Tibial nerve (tissue), 4 donors: ENCODE measurements around the gene F2RL1.

Source experiments
- CTCF ChIP-seq, 5 experiments: fragments of 200-600 bp in 3 of 5; fragments of 450-650 bp in 2 of 5; sonication (generic) in 3 of 5; IDR thresholded peaks; one replicate each; pipeline ENCODE4 v1.5.1; 2016 to 2019; ENCODE audit warnings: antibody characterized with exemption in 5 of 5, mild to moderate bottlenecking in 3 of 5, moderate library complexity in 2 of 5
- EP300 ChIP-seq, 2 donors: sonication (generic); formaldehyde crosslinking; IDR thresholded peaks; one replicate each; pipeline ENCODE4 v1.6.1; 2017; ENCODE audit warnings: antibody characterized with exemption in 2 of 2, mild to moderate bottlenecking in 1 of 2
- POLR2A ChIP-seq, 2 donors: fragments of 450-650 bp; IDR thresholded peaks; one replicate each; pipeline ENCODE4 v1.6.1; 2017; ENCODE audit warnings: antibody characterized with exemption in 2 of 2, mild to moderate bottlenecking in 2 of 2, moderate library complexity in 2 of 2

- no peak for TF ChIP-seq CTCF (IDR thresholded peaks at IDR 0.05)
- TF ChIP-seq POLR2A (IDR thresholded peaks at IDR 0.05) = no peak
- no peak for TF ChIP-seq EP300 (IDR thresholded peaks at IDR 0.05)
These were observed 48.2 kb downstream of the F2RL1 start for GRCh38 chr5:76867038-76867437.
